GM21526 (cell line): ENCODE data around the gene HCN1.
"Not testable (repeated sequence)": the region's sequence is repeated elsewhere in the genome, so short reads cannot be mapped to it uniquely, and the experiment has no call there.

Experiments used
- ATAC-seq: cut with Tn5 transposase; IDR thresholded peaks from one replicate; pipeline ENCODE4 v1.9.1; 2021; ENCODE audit warnings: moderate library complexity; ENCODE audit not compliant: unreplicated experiment, low FRiP score

Gene HCN1

GRCh38 chr5:45334939-45335338 is 361.2 kb downstream of the HCN1 start:
- no peak for ATAC-seq

GRCh38 chr5:45312627-45313026 is 383.6 kb downstream of the HCN1 start:
- not testable (repeated sequence) for ATAC-seq

GRCh38 chr5:45295231-45295630 is 400.9 kb downstream of the HCN1 start:
- ATAC-seq = no peak

GRCh38 chr5:45288746-45289145 is 407.4 kb downstream of the HCN1 start:
- no peak for ATAC-seq

GRCh38 chr5:45284436-45284835 is 411.7 kb downstream of the HCN1 start:
- ATAC-seq = no peak

GRCh38 chr5:45281081-45281480 is 415.1 kb downstream of the HCN1 start:
- no peak for ATAC-seq

GRCh38 chr5:45279109-45279508 is 417.1 kb downstream of the HCN1 start:
- ATAC-seq = no peak

GRCh38 chr5:45277860-45278259 is 418.3 kb downstream of the HCN1 start:
- no peak for ATAC-seq

GRCh38 chr5:45274241-45274640 is 421.9 kb downstream of the HCN1 start:
- no peak for ATAC-seq

- ATAC-seq = no peak
Observed at GRCh38 chr5:45271626-45272025, 424.6 kb downstream of the HCN1 start.

- ATAC-seq = no peak
Observed at GRCh38 chr5:45264447-45264846, 431.7 kb downstream of the HCN1 start.

- ATAC-seq = no peak
Observed at GRCh38 chr5:45262061-45262590, 434.1 kb downstream of the HCN1 start.

- no peak for ATAC-seq
Observed at GRCh38 chr5:45261125-45261524, 435.1 kb downstream of the HCN1 start.

- ATAC-seq = no peak
Observed at GRCh38 chr5:45260292-45260691, 435.9 kb downstream of the HCN1 start.

GRCh38 chr5:45252978-45253377 is 443.2 kb downstream of the HCN1 start:
- ATAC-seq = no peak

- ATAC-seq = no peak
Observed at GRCh38 chr5:45252541-45252940, 443.6 kb downstream of the HCN1 start.

- no peak for ATAC-seq
Observed at GRCh38 chr5:45225571-45226031, 470.6 kb downstream of the HCN1 start.

- ATAC-seq = no peak
Observed at GRCh38 chr5:45205403-45205961, 490.7 kb downstream of the HCN1 start.
